DMS153 (cell line): ENCODE measurements around the gene CNGA3.
A peak's percentile ranks its signal among the peaks of the same experiment; 100 is the strongest.

Experiments
- DNase-seq: peaks from one replicate; lab custom pipeline; 2025; lab: John Stamatoyannopoulos, UW

Gene CNGA3

GRCh38 chr2:98378196-98378595 is 31.9 kb downstream of the CNGA3 start:
- no peak for DNase-seq

- DNase-seq = peak; percentile 61
Observed at GRCh38 chr2:98378901-98379300, 32.6 kb downstream of the CNGA3 start.

GRCh38 chr2:98379311-98380202 is 33.3 kb downstream of the CNGA3 start:
- no peak for DNase-seq

GRCh38 chr2:98380203-98380535 is 33.9 kb downstream of the CNGA3 start:
- no peak for DNase-seq

GRCh38 chr2:98381494-98381893 is 35.2 kb downstream of the CNGA3 start:
- no peak for DNase-seq

- DNase-seq = no peak
Observed at GRCh38 chr2:98382086-98382485, 35.8 kb downstream of the CNGA3 start.

- DNase-seq = no peak
Observed at GRCh38 chr2:98382739-98383138, 36.5 kb downstream of the CNGA3 start.

GRCh38 chr2:98383166-98383565 is 36.9 kb downstream of the CNGA3 start:
- DNase-seq = no peak

- peak; percentile 38 for DNase-seq
Observed at GRCh38 chr2:98385050-98385699, 38.9 kb downstream of the CNGA3 start.

GRCh38 chr2:98387478-98387877 is 41.2 kb downstream of the CNGA3 start:
- DNase-seq = no peak

- no peak for DNase-seq
Observed at GRCh38 chr2:98388081-98388480, 41.8 kb downstream of the CNGA3 start.

GRCh38 chr2:98388601-98389250 is 42.5 kb downstream of the CNGA3 start:
- no peak for DNase-seq

- no peak for DNase-seq
Observed at GRCh38 chr2:98389251-98389605, 43.0 kb downstream of the CNGA3 start.

GRCh38 chr2:98390571-98391476 is 44.6 kb downstream of the CNGA3 start:
- DNase-seq = no peak

- DNase-seq = no peak
Observed at GRCh38 chr2:98391581-98392270, 45.5 kb downstream of the CNGA3 start.

GRCh38 chr2:98393354-98393753 is 47.1 kb downstream of the CNGA3 start:
- no peak for DNase-seq

- DNase-seq = no peak
Observed at GRCh38 chr2:98394595-98395153, 48.4 kb downstream of the CNGA3 start.

- no peak for DNase-seq
Observed at GRCh38 chr2:98395977-98396376, 49.7 kb downstream of the CNGA3 start.

GRCh38 chr2:98396745-98397355 is 50.6 kb downstream of the CNGA3 start:
- no peak for DNase-seq

GRCh38 chr2:98399140-98399539 is 52.9 kb downstream of the CNGA3 start:
- DNase-seq = no peak

GRCh38 chr2:98403878-98404277 is 57.6 kb downstream of the CNGA3 start:
- no peak for DNase-seq
